NT2/D1 (cell line): ENCODE results near the gene KRT3.

Experiments used
- SUZ12 ChIP-seq: IDR thresholded peaks from 2 replicates; pipeline ENCODE4 v1.6.1; 2011; ENCODE audit not compliant: insufficient read length, insufficient read depth; ENCODE audit errors: extremely low read depth
- YY1 ChIP-seq: IDR thresholded peaks from 2 replicates; pipeline ENCODE4 v1.6.1; 2011; ENCODE audit not compliant: insufficient read length, insufficient read depth
- ZNF274 ChIP-seq: IDR thresholded peaks from 2 replicates; pipeline ENCODE4 v1.6.1; 2011; ENCODE audit warnings: mild to moderate bottlenecking, low read depth, low read length

- TF ChIP-seq YY1, result no peak
- no peak for TF ChIP-seq ZNF274
- no peak for TF ChIP-seq SUZ12
Measured at GRCh38 chr12:52766351-52767019, 29.4 kb downstream of the KRT3 start.
